GM23338 (cell line): Measurements from ENCODE around the gene HNRNPM. TPM values are rescaled to one million over a fixed set of nuclear protein-coding genes. Genes with fewer than 3 reads are reported as not detected.

ENCODE experiments used
- ATAC-seq: fragments of 200-7000 bp; cut with Tn5 transposase; 3 replicates; pipeline ENCODE4 v1.9.1; 2020
- DNase-seq: peaks from one replicate; pipeline ENCODE4 v3.0.0-alpha.2; 2015; ENCODE audit warnings: low spot score
- H2AFZ ChIP-seq: fragments of 200-600 bp; sonication (generic); 2 replicates; pipeline ENCODE4 v1.8.0; 2016; ENCODE audit warnings: antibody characterized with exemption, mild to moderate bottlenecking, moderate library complexity
- H3F3A ChIP-seq: fragments of 200-600 bp; sonication (generic); replicated peaks from 2 replicates; pipeline ENCODE4 v1.8.0; 2017; ENCODE audit warnings: antibody characterized with exemption, mixed run types, low read depth
- H3K27ac ChIP-seq: fragments of 200-600 bp; sonication (generic); 2 replicates; pipeline ENCODE4 v1.6.1; 2016; ENCODE audit warnings: low read depth
- H3K27me3 ChIP-seq: fragments of 200-600 bp; sonication (generic); 2 replicates; pipeline ENCODE4 v1.8.0; 2016; ENCODE audit warnings: mild to moderate bottlenecking, mixed run types, moderate library complexity; ENCODE audit not compliant: insufficient read depth
- H3K36me3 ChIP-seq: fragments of 200-600 bp; sonication (generic); 2 replicates; pipeline ENCODE4 v1.8.0; 2016; ENCODE audit warnings: mild to moderate bottlenecking; ENCODE audit not compliant: insufficient read depth
- H3K4me1 ChIP-seq: fragments of 200-600 bp; sonication (generic); 2 replicates; pipeline ENCODE4 v1.8.0; 2016; ENCODE audit warnings: mild to moderate bottlenecking, moderate library complexity; ENCODE audit not compliant: insufficient read depth
- H3K4me2 ChIP-seq: fragments of 200-600 bp; sonication (generic); 2 replicates; pipeline ENCODE4 v1.7.1; 2017; ENCODE audit warnings: mixed run types
- H3K4me3 ChIP-seq: fragments of 200-600 bp; sonication (generic); 2 replicates; pipeline ENCODE4 v1.6.1; 2016; ENCODE audit warnings: mixed run types
- H3K79me2 ChIP-seq: fragments of 200-600 bp; sonication (generic); replicated peaks from 2 replicates; pipeline ENCODE4 v1.8.0; 2017; ENCODE audit warnings: mild to moderate bottlenecking; ENCODE audit not compliant: insufficient read depth
- H3K9me2 ChIP-seq: fragments of 200-600 bp; sonication (generic); 2 replicates; pipeline ENCODE4 v1.8.0; 2017; ENCODE audit not compliant: insufficient read depth
- H4K20me1 ChIP-seq: fragments of 200-600 bp; sonication (generic); replicated peaks from 2 replicates; pipeline ENCODE4 v1.8.0; 2017; ENCODE audit warnings: mild to moderate bottlenecking; ENCODE audit not compliant: insufficient read depth
- H3K27ac Mint-ChIP-seq: 2 replicates; pipeline ENCODE4 v1.8.0; 2020; ENCODE audit warnings: inconsistent platforms, mild to moderate bottlenecking, moderate library complexity, mixed read lengths
- H3K27me3 Mint-ChIP-seq: 3 replicates; pipeline ENCODE4 v1.8.0; 2022; ENCODE audit warnings: low read depth, mild to moderate bottlenecking, moderate library complexity, mixed read lengths, inconsistent platforms; ENCODE audit not compliant: insufficient read depth, poor library complexity
- H3K36me3 Mint-ChIP-seq: 3 replicates; pipeline ENCODE4 v1.8.0; 2021; ENCODE audit warnings: low read depth, mild to moderate bottlenecking, inconsistent platforms, moderate library complexity, mixed read lengths
- H3K4me1 Mint-ChIP-seq: 3 replicates; pipeline ENCODE4 v1.8.0; 2020; ENCODE audit warnings: mild to moderate bottlenecking, inconsistent platforms, mixed read lengths
- H3K4me3 Mint-ChIP-seq: 3 replicates; pipeline ENCODE4 v1.8.0; 2021; ENCODE audit warnings: moderate library complexity, mild to moderate bottlenecking, inconsistent platforms, mixed read lengths
- H3K9me3 Mint-ChIP-seq: 3 replicates; pipeline ENCODE4 v1.8.0; 2020; ENCODE audit warnings: moderate library complexity, mild to moderate bottlenecking, inconsistent platforms, mixed read lengths
- CREB1 ChIP-seq: fragments of 250-450 bp; sonication (Bioruptor Pico); IDR thresholded peaks from 2 replicates; pipeline ENCODE4 v1.5.0; 2020; ENCODE audit warnings: low read depth, mild to moderate bottlenecking, moderate library complexity
- ETS1 ChIP-seq: IDR thresholded peaks from 2 replicates; pipeline ENCODE4 v1.6.1; 2016; ENCODE audit warnings: antibody characterized with exemption
- EZH2 ChIP-seq: fragments of 200-600 bp; sonication (generic); IDR thresholded peaks from one replicate; pipeline ENCODE4 v1.8.0; 2017; ENCODE audit warnings: antibody characterized with exemption, mild to moderate bottlenecking, low read depth; ENCODE audit not compliant: unreplicated experiment
- EZH2phosphoT487 ChIP-seq: fragments of 200-600 bp; sonication (generic); IDR thresholded peaks from one replicate; pipeline ENCODE4 v1.8.1; 2018; ENCODE audit warnings: antibody characterized with exemption; ENCODE audit not compliant: unreplicated experiment
- JUNB ChIP-seq: IDR thresholded peaks from one replicate; pipeline ENCODE4 v1.6.1; 2016; ENCODE audit warnings: antibody characterized with exemption; ENCODE audit not compliant: unreplicated experiment
- NANOG ChIP-seq: IDR thresholded peaks from 2 replicates; pipeline ENCODE4 v1.6.1; 2016; ENCODE audit warnings: antibody characterized with exemption, borderline replicate concordance
- POLR2AphosphoS5 ChIP-seq: IDR thresholded peaks from 2 replicates; pipeline ENCODE4 v1.6.1; 2016; ENCODE audit warnings: antibody characterized with exemption, low read depth
- REST ChIP-seq: IDR thresholded peaks from one replicate; pipeline ENCODE4 v1.6.1; 2018; ENCODE audit warnings: antibody characterized with exemption; ENCODE audit not compliant: unreplicated experiment
- STAT1 ChIP-seq: IDR thresholded peaks from one replicate; pipeline ENCODE4 v1.6.1; 2016; ENCODE audit warnings: antibody characterized with exemption; ENCODE audit not compliant: unreplicated experiment
- ZNF114 ChIP-seq: fragments of 250-450 bp; sonication (Bioruptor Pico); IDR thresholded peaks from 2 replicates; pipeline ENCODE4 v1.5.0; 2020; ENCODE audit warnings: mild to moderate bottlenecking, moderate library complexity
- ZNF331 ChIP-seq: fragments of 250-450 bp; sonication (Bioruptor Pico); IDR thresholded peaks from 2 replicates; pipeline ENCODE4 v1.5.0; 2020; ENCODE audit warnings: low read depth, mild to moderate bottlenecking, moderate library complexity
- ZNF462 ChIP-seq: fragments of 250-450 bp; sonication (Bioruptor Pico); IDR thresholded peaks from 2 replicates; pipeline ENCODE4 v1.5.0; 2020; ENCODE audit warnings: mild to moderate bottlenecking, moderate library complexity
- polyA plus RNA-seq: library from polyadenylated mRNA; unstranded; fragments of >200 nt; fragmentation: Nextera tagmentation; extraction: Ambion mirVana; gene quantifications from 2 replicates; pipeline ENCODE4 v1.2.1, GENCODE V29; 2016
- total RNA-seq: library from RNA; depleted of rRNA; stranded (reverse); fragments of >200 nt; shearing (Covaris generic); gene quantifications from 2 replicates; pipeline ENCODE4 v1.2.3, GENCODE V29; 2014
- TF ChIP-seq, protein P1 (sequence below), 2 experiments: fragments of 200-600 bp in 1 of 2; sonication (generic) in 1 of 2; conservative IDR thresholded peaks; 2 replicates each; pipeline versions ENCODE4 v1.5.1 to v1.6.1; 2016 to 2017; ENCODE audit warnings: antibody characterized with exemption in 2 of 2, low read depth in 2 of 2, mild to moderate bottlenecking in 2 of 2, moderate library complexity in 1 of 2

HNRNPM gene
- total and polyA plus RNA-seq, 2 experiments from 2014 or later: 291 to 389 TPM

GRCh38 chr19:8503510-8503909, 58.7 kb downstream of the HNRNPM start:
- H3K27ac ChIP-seq: no peak overlapping the region
- H3K4me1 Mint-ChIP-seq: peaks cover 21% of the 10 kb centered on the region
- ATAC-seq: no peak

More at GRCh38 chr19:8503510-8503909, 58.7 kb downstream of the HNRNPM start:
- H3K27me3 ChIP-seq: no peaks in the 10 kb centered on the region
- peaks cover 4% of the 10 kb centered on the region for H3K4me1 ChIP-seq
- no peaks in the 10 kb centered on the region for H3K79me2 ChIP-seq
- no peak for DNase-seq
- Mint-ChIP-seq H3K4me3 (no peak overlapping the region), H3K27me3 (peaks cover 29% of the 10 kb centered on the region), H3K36me3 (no peaks in the 10 kb centered on the region), H3K9me3 (no peaks in the 10 kb centered on the region), H3K27ac (no peak overlapping the region)
- H3K9me2 ChIP-seq: no peaks in the 10 kb centered on the region
- no peak overlapping the region for H2AFZ ChIP-seq
- no peak overlapping the region for H3K4me3 ChIP-seq
- 0 out of 2 replicates have a peak, but pooled peaks cover 8% of the 10 kb centered on the region for H3F3A ChIP-seq
- no peak overlapping the region for H3K4me2 ChIP-seq
- TF ChIP-seq, protein P1, sequence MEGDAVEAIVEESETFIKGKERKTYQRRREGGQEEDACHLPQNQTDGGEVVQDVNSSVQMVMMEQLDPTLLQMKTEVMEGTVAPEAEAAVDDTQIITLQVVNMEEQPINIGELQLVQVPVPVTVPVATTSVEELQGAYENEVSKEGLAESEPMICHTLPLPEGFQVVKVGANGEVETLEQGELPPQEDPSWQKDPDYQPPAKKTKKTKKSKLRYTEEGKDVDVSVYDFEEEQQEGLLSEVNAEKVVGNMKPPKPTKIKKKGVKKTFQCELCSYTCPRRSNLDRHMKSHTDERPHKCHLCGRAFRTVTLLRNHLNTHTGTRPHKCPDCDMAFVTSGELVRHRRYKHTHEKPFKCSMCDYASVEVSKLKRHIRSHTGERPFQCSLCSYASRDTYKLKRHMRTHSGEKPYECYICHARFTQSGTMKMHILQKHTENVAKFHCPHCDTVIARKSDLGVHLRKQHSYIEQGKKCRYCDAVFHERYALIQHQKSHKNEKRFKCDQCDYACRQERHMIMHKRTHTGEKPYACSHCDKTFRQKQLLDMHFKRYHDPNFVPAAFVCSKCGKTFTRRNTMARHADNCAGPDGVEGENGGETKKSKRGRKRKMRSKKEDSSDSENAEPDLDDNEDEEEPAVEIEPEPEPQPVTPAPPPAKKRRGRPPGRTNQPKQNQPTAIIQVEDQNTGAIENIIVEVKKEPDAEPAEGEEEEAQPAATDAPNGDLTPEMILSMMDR (conservative IDR thresholded peaks at IDR 0.05; ENCODE audit: low read depth in 2 of 2): no peak
- no peak for TF ChIP-seq ETS1
- TF ChIP-seq REST: no peak
- no peak for TF ChIP-seq CREB1 (CRISPR knock-in tag)
- no peak for TF ChIP-seq ZNF462 (CRISPR knock-in tag)
- no peak for TF ChIP-seq NANOG
- TF ChIP-seq POLR2AphosphoS5: no peak
- no peak for TF ChIP-seq JUNB
- no peak for TF ChIP-seq EZH2
- no peak for TF ChIP-seq ZNF114 (CRISPR knock-in tag)
- no peak for TF ChIP-seq EZH2phosphoT487
- no peak for TF ChIP-seq STAT1
- TF ChIP-seq ZNF331 (CRISPR knock-in tag): no peak
- H4K20me1 ChIP-seq: no peaks in the 10 kb centered on the region
- H3K36me3 ChIP-seq: no peaks in the 10 kb centered on the region
